Measurements from ENCODE around the gene CFD.

DNA sequence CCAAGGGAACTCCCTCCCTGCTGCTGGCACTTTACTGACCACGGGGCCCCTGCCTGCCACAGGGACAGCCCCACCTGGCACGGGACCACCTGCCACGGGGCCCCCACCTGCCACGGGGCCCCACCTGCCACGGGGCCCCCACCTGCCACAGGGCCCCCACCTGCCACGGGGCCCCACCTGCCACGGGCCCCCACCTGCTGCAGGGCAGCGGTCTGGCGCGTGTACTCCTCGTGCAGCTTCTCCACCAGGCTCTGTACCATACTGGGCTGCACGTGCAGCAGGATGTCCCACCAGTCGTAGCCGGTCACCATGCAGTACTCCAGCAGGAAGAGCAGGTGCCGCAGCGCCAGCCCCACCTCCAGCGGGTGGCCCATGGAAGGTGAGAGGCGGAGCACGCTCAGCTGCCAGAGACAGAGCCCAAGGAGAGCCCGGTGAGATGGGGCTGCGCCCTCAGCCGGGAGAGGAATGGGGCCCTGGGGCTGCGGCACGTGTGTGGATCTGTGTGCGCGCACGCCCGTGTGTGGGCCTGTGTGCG, 17.4 kb downstream of the CFD start:
- TF ChIP-seq, protein P1, sequence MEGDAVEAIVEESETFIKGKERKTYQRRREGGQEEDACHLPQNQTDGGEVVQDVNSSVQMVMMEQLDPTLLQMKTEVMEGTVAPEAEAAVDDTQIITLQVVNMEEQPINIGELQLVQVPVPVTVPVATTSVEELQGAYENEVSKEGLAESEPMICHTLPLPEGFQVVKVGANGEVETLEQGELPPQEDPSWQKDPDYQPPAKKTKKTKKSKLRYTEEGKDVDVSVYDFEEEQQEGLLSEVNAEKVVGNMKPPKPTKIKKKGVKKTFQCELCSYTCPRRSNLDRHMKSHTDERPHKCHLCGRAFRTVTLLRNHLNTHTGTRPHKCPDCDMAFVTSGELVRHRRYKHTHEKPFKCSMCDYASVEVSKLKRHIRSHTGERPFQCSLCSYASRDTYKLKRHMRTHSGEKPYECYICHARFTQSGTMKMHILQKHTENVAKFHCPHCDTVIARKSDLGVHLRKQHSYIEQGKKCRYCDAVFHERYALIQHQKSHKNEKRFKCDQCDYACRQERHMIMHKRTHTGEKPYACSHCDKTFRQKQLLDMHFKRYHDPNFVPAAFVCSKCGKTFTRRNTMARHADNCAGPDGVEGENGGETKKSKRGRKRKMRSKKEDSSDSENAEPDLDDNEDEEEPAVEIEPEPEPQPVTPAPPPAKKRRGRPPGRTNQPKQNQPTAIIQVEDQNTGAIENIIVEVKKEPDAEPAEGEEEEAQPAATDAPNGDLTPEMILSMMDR (conservative IDR thresholded peaks at IDR 0.05; ENCODE audit: low read length): no peak
- no peak for TF ChIP-seq EZH2phosphoT487 (IDR thresholded peaks at IDR 0.05; ENCODE audit: borderline replicate concordance)
